GM12872 (cell line): Measurements from ENCODE around the gene TMEM87B.

Experiments
- CTCF ChIP-seq: IDR thresholded peaks from 3 replicates; pipeline ENCODE4 v1.5.1; 2011; ENCODE audit warnings: low read depth, mild to moderate bottlenecking, low read length, moderate library complexity; ENCODE audit not compliant: insufficient read depth

The TMEM87B gene

GRCh38 chr2:112024896-112025491, 30.1 kb upstream of the TMEM87B start:
- TF ChIP-seq CTCF, result no peak

GRCh38 chr2:112026509-112026908, 28.6 kb upstream of the TMEM87B start:
- TF ChIP-seq CTCF, result no peak

GRCh38 chr2:112027767-112028166, 27.3 kb upstream of the TMEM87B start:
- TF ChIP-seq CTCF, result no peak

GRCh38 chr2:112029164-112029563, 25.9 kb upstream of the TMEM87B start:
- no peak for TF ChIP-seq CTCF

- no peak for TF ChIP-seq CTCF
These were observed 23.4 kb upstream of the TMEM87B start for GRCh38 chr2:112031473-112032223.

- no peak for TF ChIP-seq CTCF
These were observed 22.9 kb upstream of the TMEM87B start for GRCh38 chr2:112032224-112032586.

GRCh38 chr2:112032689-112033465, 22.2 kb upstream of the TMEM87B start:
- no peak for TF ChIP-seq CTCF
